Neural crest cell (in vitro differentiated cells): ENCODE data around the gene LIF. TPM values are rescaled to one million over a fixed set of nuclear protein-coding genes. Genes with fewer than 3 reads are reported as not detected.

Source experiments
- DNase-seq: peaks from one replicate; pipeline ENCODE4 v3.0.0; 2021; ENCODE audit warnings: low read depth, mixed read lengths, low spot score
- H3K27ac Mint-ChIP-seq: one replicate; pipeline ENCODE4 v1.8.0; 2021; ENCODE audit warnings: mild to moderate bottlenecking, mixed read lengths; ENCODE audit not compliant: unreplicated experiment
- H3K27me3 Mint-ChIP-seq: 2 replicates; pipeline ENCODE4 v1.8.0; 2021; ENCODE audit warnings: low read depth, mild to moderate bottlenecking, mixed read lengths
- H3K36me3 Mint-ChIP-seq: 2 replicates; pipeline ENCODE4 v1.8.0; 2021; ENCODE audit warnings: low read depth, mild to moderate bottlenecking, mixed read lengths
- H3K4me1 Mint-ChIP-seq: 2 replicates; pipeline ENCODE4 v1.8.0; 2021; ENCODE audit warnings: mixed read lengths
- H3K4me3 Mint-ChIP-seq: one replicate; pipeline ENCODE4 v1.8.0; 2021; ENCODE audit warnings: mild to moderate bottlenecking, mixed read lengths
- H3K9me3 Mint-ChIP-seq: 2 replicates; pipeline ENCODE4 v1.8.0; 2021; ENCODE audit warnings: mixed read lengths
- CTCF ChIP-seq: fragments of 200-600 bp; sonication (generic); conservative IDR thresholded peaks from 2 replicates; pipeline ENCODE4 v1.5.0; 2021; ENCODE audit warnings: antibody characterized with exemption, mild to moderate bottlenecking
- total RNA-seq: library from RNA; stranded (reverse); gene quantifications from 2 replicates; pipeline ENCODE4 v1.2.1, GENCODE V29; 2021

LIF gene
- total RNA-seq, 1 donor from 2014 or later, result 1.1 TPM

GRCh38 chr22:30214703-30215407, 31.7 kb downstream of the LIF start:
- no peak overlapping the region for H3K27ac Mint-ChIP-seq

GRCh38 chr22:30212996-30213441, 33.5 kb downstream of the LIF start:
- no peak for TF ChIP-seq CTCF
- peaks cover 33% of the 10 kb centered on the region for H3K4me1 Mint-ChIP-seq
- no peak overlapping the region for H3K4me3 Mint-ChIP-seq
- no peaks in the 10 kb centered on the region for H3K36me3 Mint-ChIP-seq
- H3K27ac Mint-ChIP-seq, result peak overlapping the region; percentile 87
- H3K9me3 Mint-ChIP-seq, result no peaks in the 10 kb centered on the region
- DNase-seq, result no peak
- peaks cover 14% of the 10 kb centered on the region for H3K27me3 Mint-ChIP-seq

More at GRCh38 chr22:30214703-30215407, 31.7 kb downstream of the LIF start:
- DNase-seq, result no peak
- no peaks in the 10 kb centered on the region for H3K9me3 Mint-ChIP-seq
- peaks cover 20% of the 10 kb centered on the region for H3K4me1 Mint-ChIP-seq
- TF ChIP-seq CTCF, result no peak
- H3K27me3 Mint-ChIP-seq, result peaks cover 13% of the 10 kb centered on the region
- H3K36me3 Mint-ChIP-seq, result no peaks in the 10 kb centered on the region
- no peak overlapping the region for H3K4me3 Mint-ChIP-seq

- TF ChIP-seq CTCF, result no peak
- peaks cover 36% of the 10 kb centered on the region for H3K4me1 Mint-ChIP-seq
- no peaks in the 10 kb centered on the region for H3K9me3 Mint-ChIP-seq
- no peak for DNase-seq
- no peak overlapping the region for H3K27ac Mint-ChIP-seq
- peaks cover 14% of the 10 kb centered on the region for H3K27me3 Mint-ChIP-seq
- H3K4me3 Mint-ChIP-seq, result no peak overlapping the region
- no peaks in the 10 kb centered on the region for H3K36me3 Mint-ChIP-seq
Observed at GRCh38 chr22:30212363-30212995, 34.1 kb downstream of the LIF start.

- peak overlapping the region; percentile 3 for H3K27ac Mint-ChIP-seq
- no peak for TF ChIP-seq CTCF
- no peaks in the 10 kb centered on the region for H3K36me3 Mint-ChIP-seq
Observed at GRCh38 chr22:30211124-30211820, 35.3 kb downstream of the LIF start.

GRCh38 chr22:30210235-30210909, 36.2 kb downstream of the LIF start:
- no peak for TF ChIP-seq CTCF
- Mint-ChIP-seq H3K36me3 (no peaks in the 10 kb centered on the region), H3K9me3 (no peaks in the 10 kb centered on the region), H3K27me3 (peaks cover 24% of the 10 kb centered on the region), H3K27ac (peak overlapping the region; percentile 44), H3K4me1 (peaks cover 53% of the 10 kb centered on the region), H3K4me3 (peak overlapping the region; percentile 5)
- DNase-seq, result peak; percentile 27

More at GRCh38 chr22:30211124-30211820, 35.3 kb downstream of the LIF start:
- Mint-ChIP-seq H3K27me3 (peaks cover 20% of the 10 kb centered on the region), H3K4me1 (peaks cover 46% of the 10 kb centered on the region), H3K4me3 (no peak overlapping the region), H3K9me3 (no peaks in the 10 kb centered on the region)
- DNase-seq, result no peak
